ENCODE data around the gene NUDT3.

- TF ChIP-seq ZBTB33 (IDR thresholded peaks at IDR 0.05) (no peak), YY1 (IDR thresholded peaks at IDR 0.05) (no peak), EGR1 (IDR thresholded peaks at IDR 0.05; ENCODE audit: low read depth in 2 of 2) (no peak), ATF3 (IDR thresholded peaks at IDR 0.05) (no peak)
- TF ChIP-seq, protein P1, sequence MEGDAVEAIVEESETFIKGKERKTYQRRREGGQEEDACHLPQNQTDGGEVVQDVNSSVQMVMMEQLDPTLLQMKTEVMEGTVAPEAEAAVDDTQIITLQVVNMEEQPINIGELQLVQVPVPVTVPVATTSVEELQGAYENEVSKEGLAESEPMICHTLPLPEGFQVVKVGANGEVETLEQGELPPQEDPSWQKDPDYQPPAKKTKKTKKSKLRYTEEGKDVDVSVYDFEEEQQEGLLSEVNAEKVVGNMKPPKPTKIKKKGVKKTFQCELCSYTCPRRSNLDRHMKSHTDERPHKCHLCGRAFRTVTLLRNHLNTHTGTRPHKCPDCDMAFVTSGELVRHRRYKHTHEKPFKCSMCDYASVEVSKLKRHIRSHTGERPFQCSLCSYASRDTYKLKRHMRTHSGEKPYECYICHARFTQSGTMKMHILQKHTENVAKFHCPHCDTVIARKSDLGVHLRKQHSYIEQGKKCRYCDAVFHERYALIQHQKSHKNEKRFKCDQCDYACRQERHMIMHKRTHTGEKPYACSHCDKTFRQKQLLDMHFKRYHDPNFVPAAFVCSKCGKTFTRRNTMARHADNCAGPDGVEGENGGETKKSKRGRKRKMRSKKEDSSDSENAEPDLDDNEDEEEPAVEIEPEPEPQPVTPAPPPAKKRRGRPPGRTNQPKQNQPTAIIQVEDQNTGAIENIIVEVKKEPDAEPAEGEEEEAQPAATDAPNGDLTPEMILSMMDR (IDR thresholded peaks at IDR 0.05; ENCODE audit: low read depth, low read length, missing input control): no peak
Measured at GRCh38 chr6:34240329-34241248, 151.9 kb downstream of the NUDT3 start.
